Activated B cell treated with CpG ODN at 0.5 μM for 24 hours (primary cell): ENCODE data around the gene FAM53A. TPM values are rescaled to one million over a fixed set of nuclear protein-coding genes. Genes with fewer than 3 reads are reported as not detected.

ENCODE experiments used
- ATAC-seq: fragments of 200-7000 bp; cut with Tn5 transposase; one replicate; pipeline ENCODE4 v1.10.0; 2021; ENCODE audit warnings: low read depth, mild to moderate bottlenecking, moderate library complexity
- CTCF ChIA-PET: fragments of 350-600 bp; sonication (Branson Sonifier 250); formaldehyde crosslinking; loops from one replicate; lab custom pipeline; 2021; ENCODE audit warnings: antibody characterized with exemption; lab: Charles Lee
- POLR2A ChIA-PET: fragments of 350-600 bp; sonication (Branson Sonifier 250); formaldehyde crosslinking; loops from one replicate; lab custom pipeline; 2021; ENCODE audit warnings: antibody characterized with exemption; lab: Charles Lee
- DNase-seq: peaks from one replicate; pipeline ENCODE4 v3.0.0; 2022
- H3K27ac Mint-ChIP-seq: one replicate; pipeline ENCODE4 v1.8.0; 2020; ENCODE audit warnings: mixed read lengths
- H3K27me3 Mint-ChIP-seq: one replicate; pipeline ENCODE4 v1.8.0; 2021; ENCODE audit warnings: mixed read lengths
- H3K36me3 Mint-ChIP-seq: one replicate; pipeline ENCODE4 v1.8.0; 2021; ENCODE audit warnings: low read depth, mixed read lengths
- H3K4me1 Mint-ChIP-seq: one replicate; pipeline ENCODE4 v1.8.0; 2021; ENCODE audit warnings: mixed read lengths
- H3K4me3 Mint-ChIP-seq: one replicate; pipeline ENCODE4 v1.8.0; 2020; ENCODE audit warnings: mild to moderate bottlenecking, mixed read lengths
- H3K9me3 Mint-ChIP-seq: one replicate; pipeline ENCODE4 v1.8.0; 2020; ENCODE audit warnings: mixed read lengths
- CTCF ChIP-seq: fragments of 200-600 bp; IDR thresholded peaks from one replicate; pipeline ENCODE4 v1.8.0; 2022; ENCODE audit warnings: antibody characterized with exemption, mild to moderate bottlenecking
- intact Hi-C: fragments of 100-400 bp; cut with micrococcal nuclease; formaldehyde crosslinking; loops from one replicate; pipeline ENCODE4 v1.15.1; 2024
- total RNA-seq: library from RNA; stranded (reverse); gene quantifications from 2 replicates; pipeline ENCODE4 v1.2.3, GENCODE V29; 2022

The FAM53A gene
- total RNA-seq, 1 donor from 2014 or later, result 1.2 TPM

- Mint-ChIP-seq H3K9me3 (peaks cover 2% of the 10 kb centered on the region), H3K4me1 (no peaks in the 10 kb centered on the region), H3K27ac (no peak overlapping the region), H3K4me3 (no peak overlapping the region), H3K36me3 (no peaks in the 10 kb centered on the region), H3K27me3 (peaks cover 2% of the 10 kb centered on the region)
- ATAC-seq, result no peak
- no peak for TF ChIP-seq CTCF
- POLR2A ChIA-PET, result interaction anchor here (0.6 kb wide), 1 partner anchor 700 kb away, joined by 3 read pairs; no protein-coding TSS in a partner anchor
- CTCF ChIA-PET, result no interaction called here
- no peak for DNase-seq
- intact Hi-C loops, result no loop called here
Measured at GRCh38 chr4:1598206-1599025, 85.7 kb downstream of the FAM53A start.

DNA sequence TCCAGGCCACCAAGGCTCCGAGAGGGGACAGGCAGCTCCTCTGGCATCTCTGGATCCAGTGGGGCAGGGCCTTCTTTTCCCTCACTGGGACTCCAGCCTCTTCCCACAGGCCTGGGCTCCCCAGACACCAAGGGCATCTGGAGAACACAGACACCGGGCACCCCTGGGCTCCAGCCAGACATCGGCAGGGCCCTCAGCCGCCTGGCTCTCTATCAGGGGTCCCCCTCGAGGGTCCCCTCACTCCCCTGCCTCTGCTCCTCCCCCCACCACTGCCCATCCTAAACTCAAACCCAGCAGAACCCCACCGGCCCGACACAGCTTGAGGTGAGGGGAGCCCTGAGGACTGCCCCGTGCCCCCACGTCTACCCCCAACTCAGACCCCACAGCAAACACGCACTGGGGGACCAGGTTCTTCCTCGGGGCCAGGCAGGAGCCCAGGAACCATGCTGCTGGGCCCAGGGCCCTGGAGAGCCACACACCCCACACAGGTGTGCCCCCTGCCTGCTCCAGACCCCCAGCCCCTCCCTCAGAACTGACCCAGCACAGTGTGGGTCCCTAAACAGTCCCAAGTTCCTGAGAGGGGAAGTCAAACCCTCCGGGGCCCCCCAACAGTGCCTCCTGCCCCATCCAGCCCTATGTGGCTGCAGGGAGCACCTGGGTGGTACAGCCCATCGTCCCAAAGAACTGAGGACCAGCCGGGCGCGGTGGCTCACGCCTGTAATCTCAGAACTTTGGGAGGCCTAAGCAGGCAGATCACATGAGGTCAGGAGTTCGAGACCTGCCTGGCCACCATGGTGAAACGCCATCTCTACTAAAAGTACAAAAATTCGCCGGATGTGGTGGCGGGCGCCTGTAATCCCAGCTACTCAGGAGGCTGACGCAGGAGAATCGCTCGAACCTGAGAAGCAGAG lies 86.8 kb downstream of the FAM53A start:
- intact Hi-C loops, result no loop called here
- H3K4me1 Mint-ChIP-seq, result no peaks in the 10 kb centered on the region
- peaks cover under 1% of the 10 kb centered on the region for H3K27me3 Mint-ChIP-seq
- DNase-seq, result no peak
- H3K36me3 Mint-ChIP-seq, result no peaks in the 10 kb centered on the region
- no peak for TF ChIP-seq CTCF
- ChIA-PET POLR2A (no interaction called here), CTCF (no interaction called here)
- H3K4me3 Mint-ChIP-seq, result no peak overlapping the region
- no peak overlapping the region for H3K27ac Mint-ChIP-seq
- ATAC-seq, result no peak
- peaks cover 2% of the 10 kb centered on the region for H3K9me3 Mint-ChIP-seq

DNA sequence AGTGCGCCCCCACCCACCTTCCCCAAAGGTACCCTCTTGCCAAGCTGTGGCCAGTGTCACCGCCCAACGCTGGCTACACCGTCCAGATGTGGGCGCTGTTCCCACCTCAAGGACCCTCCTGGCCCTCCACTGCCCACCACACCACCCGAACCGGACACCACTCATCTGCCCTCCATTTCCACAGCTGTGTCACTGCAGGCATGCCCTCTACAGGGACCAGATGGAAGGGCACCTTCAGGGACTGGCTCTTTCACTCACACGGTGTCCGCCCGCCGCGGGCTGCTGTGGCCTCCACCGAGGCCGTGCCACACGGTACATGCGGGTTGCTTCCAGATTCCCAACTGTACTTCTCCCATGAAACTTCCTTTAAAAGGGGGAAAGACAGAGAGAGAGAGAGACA lies 87.7 kb downstream of the FAM53A start:
- intact Hi-C loops, result no loop called here
- no peak for TF ChIP-seq CTCF
- Mint-ChIP-seq H3K27me3 (no peaks in the 10 kb centered on the region), H3K27ac (no peak overlapping the region), H3K36me3 (no peaks in the 10 kb centered on the region), H3K4me3 (no peak overlapping the region), H3K4me1 (no peaks in the 10 kb centered on the region), H3K9me3 (peaks cover 2% of the 10 kb centered on the region)
- CTCF ChIA-PET, result no interaction called here
- DNase-seq (no peak), ATAC-seq (no peak)
- POLR2A ChIA-PET, result no interaction called here

GRCh38 chr4:1595789-1596325 lies 88.3 kb downstream of the FAM53A start:
- ChIA-PET POLR2A (no interaction called here), CTCF (no interaction called here)
- intact Hi-C loops, result no loop called here
- DNase-seq (no peak), ATAC-seq (no peak)
- no peak for TF ChIP-seq CTCF
- peaks cover 6% of the 10 kb centered on the region for H3K9me3 Mint-ChIP-seq
- H3K27me3 Mint-ChIP-seq, result peaks cover 2% of the 10 kb centered on the region
- no peak overlapping the region for H3K4me3 Mint-ChIP-seq
- H3K36me3 Mint-ChIP-seq, result no peaks in the 10 kb centered on the region
- H3K4me1 Mint-ChIP-seq, result no peaks in the 10 kb centered on the region
- H3K27ac Mint-ChIP-seq, result no peak overlapping the region
